Activated CD4-positive, alpha-beta T cell treated with anti-CD3 and anti-CD28 coated beads, Interleukin-2, Interleukin-4, amounts not matched to agents 100 ng/mL and 50 ng/mL, durations not matched to agents 16 hours and 8 hours (primary cell): ENCODE data around the gene OR6Q1.

Experiments used
- DNase-seq: peaks from one replicate; pipeline ENCODE4 v3.0.0-alpha.2; 2020; ENCODE audit warnings: low spot score

The OR6Q1 gene

GRCh38 chr11:58058276-58059006 is 27.7 kb downstream of the OR6Q1 start:
- DNase-seq: no peak

DNA sequence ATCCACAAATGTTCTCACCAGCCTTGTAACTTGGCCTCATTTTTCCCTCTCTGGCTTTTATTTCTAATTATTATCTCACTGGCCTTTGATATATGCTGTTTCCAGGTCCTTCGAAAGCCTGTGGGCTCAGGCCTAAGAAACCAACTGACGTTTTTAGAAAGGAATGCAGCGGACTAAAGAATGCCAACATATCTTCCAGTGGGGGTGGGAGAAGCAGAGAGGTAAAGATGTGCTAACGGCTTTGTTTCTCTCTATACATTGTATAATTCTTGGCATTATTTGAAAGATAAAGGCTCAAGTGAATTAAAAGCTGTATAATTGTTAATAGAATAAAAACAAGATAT is 28.2 kb downstream of the OR6Q1 start:
- DNase-seq: no peak

DNA sequence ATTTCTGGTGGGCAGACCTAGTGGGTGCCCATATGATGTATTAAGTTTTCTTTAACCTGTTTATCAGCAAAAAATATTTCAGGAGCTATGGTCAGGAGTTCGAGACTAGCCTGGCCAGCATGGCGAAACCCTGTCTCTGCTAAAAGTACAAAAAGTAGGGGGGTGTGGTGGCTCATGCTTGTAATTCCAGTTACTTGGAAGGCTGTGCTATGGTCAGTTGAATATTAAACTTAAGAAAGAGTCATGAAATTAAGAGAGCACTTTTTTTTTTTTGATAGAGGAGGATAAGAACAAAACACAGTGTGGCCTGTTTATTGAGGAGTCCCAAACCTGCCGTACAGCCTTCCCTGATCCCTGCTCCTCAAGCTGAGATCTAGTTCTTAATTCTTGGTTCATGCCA is 29.8 kb downstream of the OR6Q1 start:
- no peak for DNase-seq

DNA sequence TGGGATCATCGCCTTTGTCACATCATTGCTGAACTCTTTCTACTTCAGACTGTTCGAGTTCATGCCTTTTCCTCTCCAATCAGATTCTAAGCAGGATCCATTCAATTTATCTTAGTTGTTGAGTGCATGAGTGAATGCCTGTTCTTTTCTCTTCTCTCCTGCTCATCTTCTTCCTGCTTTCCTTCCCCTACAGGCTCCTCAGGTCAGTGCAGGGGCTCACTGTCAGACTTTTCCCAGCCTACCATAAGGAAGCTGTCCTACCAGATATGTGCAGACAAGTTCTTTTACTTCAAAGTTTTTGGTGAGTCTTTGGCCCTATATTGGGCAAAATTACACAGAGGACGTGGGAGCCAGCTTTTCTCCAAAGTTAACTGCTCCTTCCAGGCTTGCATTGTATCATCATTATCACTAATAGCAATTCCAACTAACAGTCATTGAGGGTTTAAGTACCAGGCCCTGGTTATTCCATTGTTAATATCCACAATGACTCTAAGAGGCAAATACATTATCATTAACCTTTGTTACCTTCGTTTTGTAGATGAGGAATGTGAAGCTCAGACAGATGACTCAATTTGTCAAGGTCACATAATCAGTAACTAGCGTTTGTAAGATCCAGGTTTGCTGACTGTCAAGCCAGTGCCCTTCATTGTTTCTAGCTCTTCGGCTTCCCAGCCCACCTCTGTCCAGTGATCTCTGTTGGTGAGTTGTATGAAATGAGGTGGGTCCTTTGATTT is 30.4 kb downstream of the OR6Q1 start:
- no peak for DNase-seq

- DNase-seq: no peak
Measured at GRCh38 chr11:58061813-58062212, 31.1 kb downstream of the OR6Q1 start.

DNA sequence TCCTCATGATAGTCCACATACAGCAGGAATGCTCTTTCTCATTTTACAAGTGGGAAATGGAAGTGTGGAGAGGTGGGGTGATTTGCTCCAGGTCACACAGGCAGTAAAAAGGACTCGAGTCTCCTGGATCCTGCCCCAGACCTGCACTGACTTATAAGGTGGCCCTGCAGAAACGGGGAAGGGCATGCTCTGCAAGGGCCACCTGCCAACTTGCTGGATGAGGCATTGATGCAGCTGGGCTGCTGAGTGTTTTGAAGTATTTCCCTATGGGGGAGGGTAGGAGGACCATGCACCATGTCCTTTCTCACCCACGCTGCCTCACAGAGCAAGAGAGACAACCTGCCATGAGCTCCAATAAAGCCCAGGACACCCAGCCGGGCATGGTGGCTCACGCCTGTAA is 36.9 kb downstream of the OR6Q1 start:
- no peak for DNase-seq

DNA sequence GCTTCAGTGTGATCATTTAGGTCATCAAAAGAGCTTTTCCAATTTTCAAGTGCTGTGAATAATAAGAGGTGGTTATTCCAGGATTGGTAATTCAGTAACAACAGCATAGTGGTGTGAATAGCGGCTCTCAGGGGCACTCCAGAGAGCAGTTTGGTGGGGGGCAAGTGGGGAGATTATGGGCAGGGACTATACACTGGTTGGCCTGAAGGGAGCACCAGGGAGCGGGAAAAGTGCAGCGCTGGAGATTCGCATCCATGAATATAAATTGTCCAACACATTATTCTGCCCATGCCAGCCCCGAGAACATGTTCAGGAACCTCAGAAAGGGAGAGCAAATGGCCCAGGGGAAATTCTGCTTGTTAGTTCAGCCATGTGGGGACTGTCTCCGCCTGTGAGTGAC is 37.9 kb downstream of the OR6Q1 start:
- no peak for DNase-seq

- DNase-seq: no peak
Measured at GRCh38 chr11:58070585-58070984, 39.8 kb downstream of the OR6Q1 start.

GRCh38 chr11:58075781-58076180 is 45.0 kb downstream of the OR6Q1 start:
- DNase-seq: no peak
